SJSA1 (cell line): ENCODE results near the gene CD79A. TPM values are rescaled to one million over a fixed set of nuclear protein-coding genes. Genes with fewer than 3 reads are reported as not detected.
"Not testable (repeated sequence)": the region's sequence is repeated elsewhere in the genome, so short reads cannot be mapped to it uniquely, and the experiment has no call there.

Source experiments
- DNase-seq, 2 experiments: peaks; one replicate each; pipeline ENCODE4 v3.0.0-alpha.2; 2015 to 2020; ENCODE audit warnings: low spot score in 2 of 2, low read depth in 1 of 2
- H3K27ac ChIP-seq: fragments of 250-450 bp; sonication (Bioruptor Pico); 2 replicates; pipeline ENCODE4 v1.5.1; 2020; ENCODE audit warnings: mild to moderate bottlenecking, moderate library complexity
- H3K27me3 ChIP-seq: fragments of 250-450 bp; sonication (Bioruptor Pico); replicated peaks from 2 replicates; pipeline ENCODE4 v1.5.1; 2020; ENCODE audit warnings: mild to moderate bottlenecking, moderate library complexity
- H3K36me3 ChIP-seq: fragments of 250-450 bp; sonication (Bioruptor Pico); 2 replicates; pipeline ENCODE4 v1.5.1; 2020; ENCODE audit warnings: mild to moderate bottlenecking
- H3K4me1 ChIP-seq: fragments of 250-450 bp; sonication (Bioruptor Pico); replicated peaks from 2 replicates; pipeline ENCODE4 v1.6.1; 2021; ENCODE audit warnings: mild to moderate bottlenecking
- H3K4me3 ChIP-seq: fragments of 250-450 bp; sonication (Bioruptor Pico); 2 replicates; pipeline ENCODE4 v1.5.1; 2020; ENCODE audit warnings: mild to moderate bottlenecking
- H3K9me3 ChIP-seq: fragments of 250-450 bp; sonication (Bioruptor Pico); replicated peaks from 2 replicates; pipeline ENCODE4 v1.5.1; 2020; ENCODE audit warnings: mild to moderate bottlenecking
- total RNA-seq: library from RNA; depleted of rRNA; stranded (reverse); fragments of >200 nt; shearing (Covaris generic); gene quantifications from 2 replicates; pipeline ENCODE4 v1.2.3, GENCODE V29; 2014

CD79A gene
- total RNA-seq, 1 experiment from 2014 or later, result 0.24 TPM

DNA sequence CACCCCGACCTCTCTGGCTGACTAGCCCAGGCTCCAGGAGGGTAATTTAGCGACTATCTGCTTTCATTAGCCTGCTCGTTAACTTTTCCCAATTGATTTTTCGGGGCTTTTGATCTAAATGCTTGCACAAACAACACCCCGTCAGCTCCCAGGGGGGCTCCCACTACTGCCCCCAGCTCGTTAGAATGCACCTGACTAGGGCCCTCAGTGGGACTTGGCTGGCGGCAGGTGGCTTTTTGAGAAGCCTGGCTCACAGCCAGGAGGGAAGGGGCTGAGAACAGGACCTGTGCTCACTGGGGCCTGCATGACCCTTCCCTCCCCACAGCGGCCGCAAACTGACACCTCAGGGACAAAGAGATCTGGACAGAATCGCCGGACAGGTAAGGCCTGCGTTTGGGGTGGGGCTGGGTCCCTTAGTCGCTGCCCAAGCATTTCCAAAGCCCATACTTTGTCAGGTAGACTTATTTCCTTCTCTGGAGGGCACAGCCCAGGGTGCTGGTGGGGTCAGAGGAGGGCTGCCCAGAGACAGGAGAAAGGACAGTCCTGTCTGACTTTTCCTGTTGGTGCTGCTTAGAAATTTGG is 7.6 kb upstream of the CD79A start:
- Histone ChIP-seq H3K27ac (no peak overlapping the region), H3K27me3 (no peaks in the 10 kb centered on the region), H3K36me3 (peaks cover 92% of the 10 kb centered on the region), H3K4me1 (no peaks in the 10 kb centered on the region), H3K9me3 (no peaks in the 10 kb centered on the region), H3K4me3 (no peak overlapping the region)
- DNase-seq, result no peak

- H3K4me3 ChIP-seq, result no peak overlapping the region
- H3K9me3 ChIP-seq, result no peaks in the 10 kb centered on the region
- H3K36me3 ChIP-seq, result peaks cover 82% of the 10 kb centered on the region
- H3K27me3 ChIP-seq, result no peaks in the 10 kb centered on the region
- no peaks in the 10 kb centered on the region for H3K4me1 ChIP-seq
- H3K27ac ChIP-seq, result no peak overlapping the region
- DNase-seq, result no peak
Measured at GRCh38 chr19:41870401-41870873, 6.6 kb upstream of the CD79A start.

DNA sequence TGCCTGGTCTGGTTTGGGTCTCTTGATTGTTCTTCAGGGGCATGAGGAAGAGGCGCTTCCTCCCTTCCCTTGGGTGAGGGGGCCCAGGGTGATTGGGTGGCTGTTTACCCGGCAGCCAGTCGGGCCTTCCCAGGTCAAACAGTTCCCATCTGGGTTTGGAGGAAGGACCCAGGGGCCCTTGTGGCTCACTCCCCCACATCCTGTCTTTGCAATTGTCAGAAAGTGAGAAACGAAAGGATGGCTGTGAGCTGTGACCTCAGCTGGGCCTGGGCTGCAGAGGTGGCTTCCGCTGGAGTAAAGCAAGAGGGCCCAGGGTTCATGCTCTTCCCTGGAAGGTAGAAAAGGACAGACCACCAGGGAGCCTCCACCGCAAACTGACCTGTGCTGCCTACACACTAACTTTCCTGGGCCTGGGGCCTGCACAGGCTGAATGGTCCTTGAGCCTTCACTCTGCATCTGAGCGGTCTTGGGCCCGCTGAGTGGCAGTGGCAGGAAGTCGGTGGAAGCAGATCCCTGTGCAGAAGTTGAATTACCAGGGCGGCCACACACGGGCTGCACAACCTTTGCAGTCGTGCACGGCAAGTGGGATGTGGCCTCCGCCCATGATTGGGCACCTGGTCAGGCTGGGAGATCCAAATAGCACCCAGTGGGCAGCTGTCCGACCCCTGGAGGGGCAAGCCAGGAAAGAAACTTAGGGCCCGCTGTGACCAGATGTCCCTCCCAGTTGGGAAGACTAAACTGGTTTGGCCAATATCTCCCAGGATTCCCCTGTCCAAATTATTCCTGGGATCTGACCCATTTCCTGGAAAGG is 5.3 kb upstream of the CD79A start:
- no peak overlapping the region for H3K4me3 ChIP-seq
- no peaks in the 10 kb centered on the region for H3K9me3 ChIP-seq
- H3K4me1 ChIP-seq, result no peaks in the 10 kb centered on the region
- no peak for DNase-seq
- no peaks in the 10 kb centered on the region for H3K27me3 ChIP-seq
- no peak overlapping the region for H3K27ac ChIP-seq
- H3K36me3 ChIP-seq, result peaks cover 69% of the 10 kb centered on the region

- Histone ChIP-seq H3K4me1 (no peaks in the 10 kb centered on the region), H3K4me3 (no peak overlapping the region), H3K27me3 (no peaks in the 10 kb centered on the region), H3K36me3 (peaks cover 63% of the 10 kb centered on the region), H3K9me3 (no peaks in the 10 kb centered on the region), H3K27ac (no peak overlapping the region)
- no peak for DNase-seq
Measured at GRCh38 chr19:41872384-41872774, 4.7 kb upstream of the CD79A start.

GRCh38 chr19:41872775-41873647 is 4.1 kb upstream of the CD79A start:
- Histone ChIP-seq H3K9me3 (no peaks in the 10 kb centered on the region), H3K4me3 (no peak overlapping the region), H3K4me1 (no peaks in the 10 kb centered on the region), H3K27me3 (no peaks in the 10 kb centered on the region), H3K27ac (no peak overlapping the region), H3K36me3 (peaks cover 56% of the 10 kb centered on the region)
- peak in 1 of 2 experiments; percentile 41 for DNase-seq

- H3K4me3 ChIP-seq, H3K4me1 ChIP-seq, DNase-seq, H3K27me3 ChIP-seq, H3K9me3 ChIP-seq, H3K27ac ChIP-seq: not testable (repeated sequence)
- H3K36me3 ChIP-seq, result peaks cover 27% of the 10 kb centered on the region
Measured at GRCh38 chr19:41875973-41876372, 1.1 kb upstream of the CD79A start.

- H3K27ac ChIP-seq, result no peak overlapping the region
- no peaks in the 10 kb centered on the region for H3K9me3 ChIP-seq
- DNase-seq, result no peak
- peaks cover 6% of the 10 kb centered on the region for H3K36me3 ChIP-seq
- H3K4me3 ChIP-seq, result no peak overlapping the region
- peaks cover 4% of the 10 kb centered on the region; the same call in 1 of the 2 replicates for H3K4me1 ChIP-seq
- no peaks in the 10 kb centered on the region for H3K27me3 ChIP-seq
Measured at GRCh38 chr19:41877916-41878905, 1.1 kb downstream of the CD79A start.

DNA sequence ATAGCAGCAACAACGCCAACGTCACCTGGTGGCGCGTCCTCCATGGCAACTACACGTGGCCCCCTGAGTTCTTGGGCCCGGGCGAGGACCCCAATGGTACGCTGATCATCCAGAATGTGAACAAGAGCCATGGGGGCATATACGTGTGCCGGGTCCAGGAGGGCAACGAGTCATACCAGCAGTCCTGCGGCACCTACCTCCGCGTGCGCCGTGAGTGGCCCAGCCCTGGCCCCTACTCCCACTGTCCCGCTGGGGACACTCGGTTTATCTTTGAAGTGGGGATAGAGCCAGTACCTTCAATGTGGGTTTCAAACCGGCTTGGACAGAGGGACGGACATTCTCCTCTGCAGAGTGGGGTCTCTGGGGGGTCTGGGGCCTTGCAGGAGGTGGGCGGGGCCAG is 2.0 kb downstream of the CD79A start:
- DNase-seq, result no peak
- peaks cover 4% of the 10 kb centered on the region; the same call in 1 of the 2 replicates for H3K36me3 ChIP-seq
- H3K27ac ChIP-seq, result no peak overlapping the region
- H3K4me1 ChIP-seq, result peaks cover 4% of the 10 kb centered on the region; the same call in 1 of the 2 replicates
- H3K9me3 ChIP-seq, result no peaks in the 10 kb centered on the region
- no peaks in the 10 kb centered on the region for H3K27me3 ChIP-seq
- H3K4me3 ChIP-seq, result no peak overlapping the region

DNA sequence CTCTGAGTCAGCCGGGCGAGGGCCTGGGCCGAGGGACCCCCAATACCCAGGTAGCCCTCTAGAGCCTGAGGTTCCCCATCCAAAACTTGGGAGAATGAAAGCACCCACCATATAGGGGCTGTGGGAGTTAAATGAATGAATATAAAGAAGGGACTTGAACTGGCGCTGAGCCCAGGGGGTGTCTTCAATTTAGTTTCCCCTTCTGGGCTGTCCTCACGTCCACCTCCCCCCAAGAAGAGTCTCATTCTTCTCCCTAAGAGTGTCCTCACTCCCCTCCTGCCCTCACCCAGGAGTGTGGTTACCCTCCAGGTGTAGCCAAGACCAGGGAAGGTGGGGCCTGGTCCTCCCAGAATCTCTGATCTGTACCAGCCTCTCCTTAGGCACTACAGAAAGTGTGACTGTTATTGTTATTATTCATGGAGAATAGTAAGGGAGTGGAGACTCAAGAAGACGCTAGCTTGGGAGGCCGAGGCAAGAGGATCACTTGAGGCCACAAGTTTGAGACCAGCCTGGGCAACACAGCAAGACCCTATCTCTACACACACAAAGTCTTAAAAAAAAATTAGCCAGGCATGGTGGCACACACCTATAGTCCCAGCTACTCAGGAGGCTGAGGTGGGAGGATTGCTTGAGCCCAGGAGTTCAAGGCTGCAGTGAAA is 2.7 kb downstream of the CD79A start:
- no peak for DNase-seq
- Histone ChIP-seq H3K9me3 (no peaks in the 10 kb centered on the region), H3K4me3 (no peak overlapping the region), H3K36me3 (peaks cover 7% of the 10 kb centered on the region; the same call in 1 of the 2 replicates), H3K4me1 (peaks cover 7% of the 10 kb centered on the region), H3K27me3 (no peaks in the 10 kb centered on the region), H3K27ac (no peak overlapping the region)

DNA sequence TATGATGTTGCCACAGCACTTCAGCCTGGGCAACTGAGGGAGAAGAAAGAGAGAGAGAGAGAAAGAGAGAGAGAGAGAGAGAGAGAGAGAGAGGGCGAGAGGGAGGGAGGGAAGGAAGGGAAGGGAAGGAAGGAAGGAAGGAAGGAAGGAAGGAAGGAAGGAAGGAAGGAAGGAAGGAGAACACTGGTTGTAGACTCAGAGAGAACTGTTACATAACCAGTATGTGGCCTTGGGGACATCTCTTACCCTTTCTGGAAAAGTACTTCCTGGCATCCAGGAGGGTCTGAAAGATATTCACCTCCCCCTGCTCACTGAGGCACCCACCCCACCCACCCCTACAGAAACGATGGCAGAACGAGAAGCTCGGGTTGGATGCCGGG is 3.2 kb downstream of the CD79A start:
- H3K9me3 ChIP-seq, result no peaks in the 10 kb centered on the region
- H3K36me3 ChIP-seq, result peaks cover 7% of the 10 kb centered on the region; the same call in 1 of the 2 replicates
- H3K4me1 ChIP-seq, result peaks cover 9% of the 10 kb centered on the region
- H3K27me3 ChIP-seq, result no peaks in the 10 kb centered on the region
- no peak overlapping the region for H3K27ac ChIP-seq
- no peak overlapping the region for H3K4me3 ChIP-seq
- DNase-seq, result no peak

DNA sequence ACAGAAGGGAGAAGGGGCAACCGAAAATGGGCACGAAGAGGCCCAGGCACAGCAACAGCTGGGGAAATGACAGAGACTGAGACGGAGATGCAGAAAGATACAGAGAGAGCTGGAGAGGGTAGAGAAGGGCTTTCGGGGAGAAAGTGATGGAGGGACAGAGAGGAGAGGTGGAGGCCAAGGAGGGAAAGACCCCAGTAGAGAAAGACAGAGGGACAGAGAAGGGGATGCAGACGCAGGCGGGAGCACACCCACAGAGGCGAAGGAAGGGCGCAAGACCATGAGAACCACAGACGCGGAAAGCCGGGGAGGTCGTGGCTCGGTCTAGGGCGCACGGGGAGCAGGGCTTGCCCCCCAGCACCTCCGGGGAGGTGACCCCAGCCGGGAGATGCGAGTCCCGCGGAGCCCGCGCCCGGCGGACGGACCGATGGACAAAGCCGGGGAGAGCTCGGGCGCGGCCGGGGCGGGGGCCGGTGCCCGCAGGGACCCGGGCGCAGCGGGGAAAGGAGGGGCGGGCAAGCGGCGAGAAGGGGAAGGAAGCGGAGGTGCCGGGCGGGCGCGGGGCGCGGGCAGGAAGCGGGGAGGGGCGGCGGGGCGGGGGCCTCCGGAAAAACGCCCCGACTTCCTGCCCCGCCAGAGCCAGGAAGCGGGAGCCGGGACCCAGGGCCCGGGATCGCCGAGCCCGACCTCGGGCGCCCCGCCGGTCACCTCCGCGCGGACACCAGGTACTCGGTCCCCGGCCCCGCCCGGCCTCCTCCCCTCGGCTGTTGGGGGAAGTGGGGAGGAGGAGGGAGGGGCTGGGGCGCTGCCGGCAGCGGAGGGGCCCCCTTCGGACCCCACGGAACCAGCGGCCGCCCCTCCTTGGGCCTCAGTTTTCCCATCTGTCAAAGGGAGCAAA is 5.7 kb downstream of the CD79A start, which contains the start of gene ARHGEF1:
Gene ARHGEF1 (plus strand): TSS at position 617 of the 895 bp plus-strand sequence. CDS start 4,899 bp downstream, outside the sequence.
- H3K4me3 ChIP-seq, result peak within 1 kb of the TSS; percentile 72
- peaks cover 9% of the 10 kb centered on the region for H3K4me1 ChIP-seq
- H3K9me3 ChIP-seq, result no peaks in the 10 kb centered on the region
- DNase-seq, result peak in 1 of 2 experiments; percentile 60
- 0 out of 2 replicates have a peak within 1 kb of the TSS, but pooled peaks have one; percentile 12 for H3K27ac ChIP-seq
- H3K36me3 ChIP-seq, result peaks cover 18% of the 10 kb centered on the region
- no peaks in the 10 kb centered on the region for H3K27me3 ChIP-seq
